SK-N-SH (cell line): ENCODE measurements around the gene RBM10. TPM values are rescaled to one million over a fixed set of nuclear protein-coding genes. Genes with fewer than 3 reads are reported as not detected.

ENCODE experiments used
- CTCF ChIA-PET: fragments of 300-600, 350-600 bp; formaldehyde crosslinking; extraction: SDS; loops from one replicate; lab custom pipeline; 2021; lab: Yijun Ruan, JAX
- POLR2A ChIA-PET: fragments of 350-600 bp; sonication (Branson Sonifier 250); formaldehyde crosslinking; extraction: SDS; loops from one replicate; lab custom pipeline; 2020; ENCODE audit warnings: antibody characterized with exemption, inconsistent platforms; lab: Yijun Ruan, JAX
- DNase-seq: peaks from one replicate; pipeline ENCODE4 v3.0.0; 2012
- H2AFZ ChIP-seq: fragments of 200-600 bp; sonication (generic); 2 replicates; pipeline ENCODE4 v1.8.1; 2016; ENCODE audit warnings: antibody characterized with exemption, mild to moderate bottlenecking, low read depth
- H3F3A ChIP-seq: fragments of 200-600 bp; sonication (generic); replicated peaks from 2 replicates; pipeline ENCODE3; 2016; ENCODE audit warnings: antibody characterized with exemption, mild to moderate bottlenecking; ENCODE audit not compliant: insufficient read depth
- H3K27ac ChIP-seq, 2 experiments: fragments of 200-500 bp in 1 of 2; fragments of 200-600 bp in 1 of 2; sonication (Bioruptor generic) in 1 of 2; sonication (generic), shearing (Covaris generic) in 1 of 2; 2 replicates each; pipeline versions ENCODE4 v1.5.1 to v1.6.1; 2014 to 2016; ENCODE audit warnings: low read depth in 2 of 2, inconsistent platforms in 1 of 2, low read length in 1 of 2, mild to moderate bottlenecking in 1 of 2, mixed read lengths in 1 of 2
- H3K27me3 ChIP-seq: fragments of 200-600 bp; sonication (generic), shearing (Covaris generic); 2 replicates; pipeline ENCODE4 v1.6.1; 2016; ENCODE audit warnings: mixed run types; ENCODE audit not compliant: insufficient read depth
- H3K36me3 ChIP-seq, 2 experiments: fragments of 200-500 bp in 1 of 2; fragments of 200-600 bp in 1 of 2; sonication (Bioruptor generic) in 1 of 2; sonication (generic) in 1 of 2; replicated peaks in 1 of 2; 2 replicates each; pipeline versions ENCODE3 to v1.5.1; 2014 to 2016; ENCODE audit warnings: low read length in 1 of 2, mild to moderate bottlenecking in 1 of 2; ENCODE audit not compliant: insufficient read depth in 2 of 2, control insufficient read depth in 1 of 2
- H3K4me1 ChIP-seq, 2 experiments: fragments of 200-500 bp in 1 of 2; fragments of 200-600 bp in 1 of 2; sonication (Bioruptor generic) in 1 of 2; sonication (generic), shearing (Covaris generic) in 1 of 2; 2 replicates each; pipeline versions ENCODE4 v1.5.1 to v1.6.1; 2014 to 2016; ENCODE audit warnings: low read depth in 1 of 2, low read length in 1 of 2, mixed run types in 1 of 2; ENCODE audit not compliant: insufficient read depth in 2 of 2, control insufficient read depth in 1 of 2
- H3K4me2 ChIP-seq: fragments of 200-600 bp; sonication (generic), shearing (Covaris generic); 2 replicates; pipeline ENCODE4 v1.6.1; 2017; ENCODE audit warnings: mixed run types
- H3K4me3 ChIP-seq, 2 experiments: fragments of 200-500 bp in 1 of 2; fragments of 200-600 bp in 1 of 2; sonication (Bioruptor generic) in 1 of 2; sonication (generic), shearing (Covaris generic) in 1 of 2; 2 replicates each; pipeline versions ENCODE4 v1.5.1 to v1.8.1; 2014 to 2016; ENCODE audit warnings: low read depth in 2 of 2, inconsistent platforms in 1 of 2, low read length in 1 of 2, mild to moderate bottlenecking in 1 of 2, mixed read lengths in 1 of 2, moderate library complexity in 1 of 2
- H3K79me2 ChIP-seq: fragments of 200-600 bp; sonication (generic); 2 replicates; pipeline ENCODE4 v1.8.1; 2017; ENCODE audit warnings: mild to moderate bottlenecking; ENCODE audit not compliant: insufficient read depth
- H3K9ac ChIP-seq: fragments of 200-600 bp; sonication (generic); 2 replicates; pipeline ENCODE4 v1.6.1; 2017; ENCODE audit warnings: mixed run types
- H3K9me2 ChIP-seq: fragments of 200-600 bp; sonication (generic); 2 replicates; pipeline ENCODE4 v1.6.1; 2017; ENCODE audit warnings: mixed run types
- H3K9me3 ChIP-seq: fragments of 200-600 bp; sonication (generic); 2 replicates; pipeline ENCODE4 v1.6.1; 2017; ENCODE audit warnings: mixed run types, mild to moderate bottlenecking, moderate library complexity
- H4K20me1 ChIP-seq: fragments of 200-600 bp; sonication (generic); 2 replicates; pipeline ENCODE4 v1.6.1; 2017; ENCODE audit warnings: mild to moderate bottlenecking, mixed run types; ENCODE audit not compliant: insufficient read depth
- CHD2 ChIP-seq: fragments of 150-350 bp; IDR thresholded peaks from 2 replicates; pipeline ENCODE4 v1.6.1; 2018; ENCODE audit warnings: low read length; ENCODE audit not compliant: partially characterized antibody
- ELF1 ChIP-seq: IDR thresholded peaks from 2 replicates; pipeline ENCODE4 v1.4.0; 2012
- EP300 ChIP-seq, 2 experiments: IDR thresholded peaks; 2 replicates each; pipeline versions ENCODE4 v1.4.0 to v1.6.1; 2012; ENCODE audit warnings: borderline replicate concordance in 1 of 2, low read depth in 1 of 2, low read length in 1 of 2
- FOXM1 ChIP-seq: IDR thresholded peaks from 2 replicates; pipeline ENCODE4 v1.4.0; 2012; ENCODE audit warnings: low read depth, mild to moderate bottlenecking
- GABPA ChIP-seq: IDR thresholded peaks from 2 replicates; pipeline ENCODE4 v1.4.0; 2012; ENCODE audit warnings: low read depth, mild to moderate bottlenecking
- JUND ChIP-seq: IDR thresholded peaks from 2 replicates; pipeline ENCODE4 v1.4.0; 2012
- MEF2A ChIP-seq: IDR thresholded peaks from 2 replicates; pipeline ENCODE4 v1.4.0; 2012; ENCODE audit warnings: low read depth, borderline replicate concordance
- MXI1 ChIP-seq: IDR thresholded peaks from 2 replicates; pipeline ENCODE4 v1.6.1; 2012; ENCODE audit warnings: mild to moderate bottlenecking, low read depth, low read length, improper control_type of control experiment
- NRF1 ChIP-seq: IDR thresholded peaks from 2 replicates; pipeline ENCODE4 v1.6.1; 2012; ENCODE audit warnings: low read depth, mild to moderate bottlenecking, low read length
- RAD21 ChIP-seq: IDR thresholded peaks from 2 replicates; pipeline ENCODE4 v1.6.1; 2012; ENCODE audit warnings: mild to moderate bottlenecking, low read length
- RCOR1 ChIP-seq: fragments of 150-350 bp; IDR thresholded peaks from 2 replicates; pipeline ENCODE4 v1.6.1; 2017; ENCODE audit warnings: antibody characterized with exemption, low read length
- RXRA ChIP-seq: IDR thresholded peaks from 2 replicates; pipeline ENCODE4 v1.4.0; 2012; ENCODE audit warnings: low read depth, mild to moderate bottlenecking, borderline replicate concordance
- SMC3 ChIP-seq: IDR thresholded peaks from 2 replicates; pipeline ENCODE4 v1.6.1; 2012; ENCODE audit warnings: low read depth, low read length, improper control_type of control experiment
- TAF1 ChIP-seq: IDR thresholded peaks from 2 replicates; pipeline ENCODE4 v1.6.1; 2012; ENCODE audit warnings: low read depth, mild to moderate bottlenecking, low read length, moderate library complexity, borderline replicate concordance
- TEAD4 ChIP-seq: IDR thresholded peaks from 2 replicates; pipeline ENCODE4 v1.4.0; 2012; ENCODE audit warnings: mild to moderate bottlenecking, borderline replicate concordance; ENCODE audit not compliant: insufficient read depth
- USF2 ChIP-seq: fragments of 150-350 bp; IDR thresholded peaks from 2 replicates; pipeline ENCODE4 v1.6.1; 2017; ENCODE audit warnings: antibody characterized with exemption, low read length, low read depth, borderline replicate concordance
- WGBS: methylation state at CpG from one replicate; pipeline ENCODE4 v1.1.6; 2017; ENCODE audit warnings: low lambda C conversion rate; 5-methylcytosine and 5-hydroxymethylcytosine counted together
- polyA plus RNA-seq, 3 experiments: library from polyadenylated mRNA; depleted of rRNA; stranded (reverse); fragments of >200 nt; gene quantifications; 2 replicates each; pipeline ENCODE4 v1.2.3, GENCODE V29; 2012
- TF ChIP-seq, protein P1 (sequence below): fragments of 200-600 bp; sonication (generic); IDR thresholded peaks from 2 replicates; pipeline ENCODE4 v1.6.1; 2017; ENCODE audit warnings: antibody characterized with exemption, mild to moderate bottlenecking, moderate library complexity

The RBM10 gene
- polyA plus RNA-seq, 1 of the 3 experiments (the other 2 are of a cell fraction) = 34.4 TPM

DNA sequence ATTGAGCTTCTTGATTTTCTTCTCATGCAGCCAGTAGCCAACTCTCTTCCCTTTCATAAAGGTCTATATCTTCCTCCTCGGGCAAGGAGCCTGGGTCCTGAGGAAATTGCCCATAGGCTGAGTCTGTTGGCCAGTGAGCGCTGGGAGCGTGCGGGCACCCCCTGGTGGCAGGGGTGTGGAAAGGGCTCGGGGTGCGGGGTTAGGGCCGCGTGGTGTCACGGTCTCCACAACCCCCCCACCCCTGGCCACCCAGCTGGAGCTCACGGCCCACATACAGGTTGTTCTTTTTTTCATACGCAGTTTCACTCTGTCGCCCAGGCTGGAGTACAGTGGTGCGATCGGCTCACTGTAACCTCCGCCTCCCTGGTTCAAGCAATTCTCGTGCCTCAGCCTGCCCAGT is 13.1 kb downstream of the RBM10 start:
- Histone ChIP-seq H3K27me3 (no peaks in the 10 kb centered on the region; the same call in 1 of the 2 replicates), H3K79me2 (peaks cover 91% of the 10 kb centered on the region), H3F3A (peaks cover 2% of the 10 kb centered on the region), H2AFZ (no peak overlapping the region), H3K4me1 (no peaks in the 10 kb centered on the region), H3K4me3 (no peak overlapping the region), H3K4me2 (no peak overlapping the region), H3K36me3 (peaks cover 0 to 8% of the 10 kb centered on the region in 2 experiments), H4K20me1 (peaks cover 11% of the 10 kb centered on the region; the same call in 1 of the 2 replicates), H3K9me2 (no peaks in the 10 kb centered on the region), H3K9ac (no peak overlapping the region), H3K9me3 (no peaks in the 10 kb centered on the region), H3K27ac (no peak overlapping the region)
- WGBS = 91% methylated on average over 16 of the region's 16 CpGs
- ChIA-PET CTCF (interaction anchor here (1.1 to 1.3 kb wide), 2 partner anchors 10 to 65 kb away, joined by 3 to 5 read pairs; no protein-coding TSS in a partner anchor), POLR2A (no interaction called here)
- peak; percentile 32 for DNase-seq
- TF ChIP-seq EP300 (IDR thresholded peaks at IDR 0.05; ENCODE audit: borderline replicate concordance in 1 of 2, low read depth in 1 of 2, low read length in 1 of 2) (no peak), RAD21 (no peak), ELF1 (no peak), RCOR1 (no peak), MEF2A (no peak), SMC3 (no peak)
- TF ChIP-seq, protein P1, sequence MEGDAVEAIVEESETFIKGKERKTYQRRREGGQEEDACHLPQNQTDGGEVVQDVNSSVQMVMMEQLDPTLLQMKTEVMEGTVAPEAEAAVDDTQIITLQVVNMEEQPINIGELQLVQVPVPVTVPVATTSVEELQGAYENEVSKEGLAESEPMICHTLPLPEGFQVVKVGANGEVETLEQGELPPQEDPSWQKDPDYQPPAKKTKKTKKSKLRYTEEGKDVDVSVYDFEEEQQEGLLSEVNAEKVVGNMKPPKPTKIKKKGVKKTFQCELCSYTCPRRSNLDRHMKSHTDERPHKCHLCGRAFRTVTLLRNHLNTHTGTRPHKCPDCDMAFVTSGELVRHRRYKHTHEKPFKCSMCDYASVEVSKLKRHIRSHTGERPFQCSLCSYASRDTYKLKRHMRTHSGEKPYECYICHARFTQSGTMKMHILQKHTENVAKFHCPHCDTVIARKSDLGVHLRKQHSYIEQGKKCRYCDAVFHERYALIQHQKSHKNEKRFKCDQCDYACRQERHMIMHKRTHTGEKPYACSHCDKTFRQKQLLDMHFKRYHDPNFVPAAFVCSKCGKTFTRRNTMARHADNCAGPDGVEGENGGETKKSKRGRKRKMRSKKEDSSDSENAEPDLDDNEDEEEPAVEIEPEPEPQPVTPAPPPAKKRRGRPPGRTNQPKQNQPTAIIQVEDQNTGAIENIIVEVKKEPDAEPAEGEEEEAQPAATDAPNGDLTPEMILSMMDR = peak; percentile 21; the same call in 1 of the 2 replicates

DNA sequence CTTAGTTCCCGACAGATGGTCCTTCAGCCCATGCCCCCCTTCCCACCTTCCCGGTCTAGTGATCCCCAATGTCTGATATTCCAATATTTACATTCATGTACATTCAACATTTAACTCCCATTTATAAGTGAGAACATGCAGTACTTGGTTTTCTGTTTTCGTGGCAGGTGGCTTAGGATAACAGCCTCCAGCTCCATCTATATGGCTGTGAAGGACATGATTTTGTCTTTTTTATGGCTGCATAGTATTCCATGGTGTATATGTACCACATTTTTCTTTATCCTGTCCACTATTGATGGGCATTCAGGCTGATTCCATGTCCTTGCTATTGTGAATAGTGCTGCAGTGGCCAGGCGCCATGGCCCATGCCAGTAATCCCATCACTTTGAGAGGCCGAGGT is 13.8 kb downstream of the RBM10 start:
- Histone ChIP-seq H4K20me1 (peaks cover 10% of the 10 kb centered on the region; the same call in 1 of the 2 replicates), H3K9me3 (no peaks in the 10 kb centered on the region), H3K36me3 (peaks cover 0 to 8% of the 10 kb centered on the region in 2 experiments), H3K9ac (no peak overlapping the region), H3K4me3 (no peak overlapping the region), H3K4me1 (no peaks in the 10 kb centered on the region), H3K27me3 (no peaks in the 10 kb centered on the region; the same call in 1 of the 2 replicates), H3K4me2 (no peak overlapping the region), H3F3A (peaks cover 2% of the 10 kb centered on the region), H2AFZ (no peak overlapping the region), H3K79me2 (peaks cover 88% of the 10 kb centered on the region), H3K27ac (no peak overlapping the region), H3K9me2 (no peaks in the 10 kb centered on the region)
- WGBS = 59% methylated on average over 5 of the region's 5 CpGs
- ChIA-PET CTCF (interaction anchor here (1.1 to 1.3 kb wide), 2 partner anchors 11 to 65 kb away, joined by 3 to 5 read pairs; no protein-coding TSS in a partner anchor), POLR2A (no interaction called here)
- no peak for TF ChIP-seq USF2
- no peak for TF ChIP-seq FOXM1
- TF ChIP-seq GABPA = no peak
- TF ChIP-seq ELF1 = no peak
- TF ChIP-seq JUND = no peak
- TF ChIP-seq MXI1 = no peak
- TF ChIP-seq CHD2 = no peak
- TF ChIP-seq NRF1 = no peak
- TF ChIP-seq TEAD4 = no peak
- TF ChIP-seq RXRA = no peak
- no peak for TF ChIP-seq EP300 (IDR thresholded peaks at IDR 0.05; ENCODE audit: borderline replicate concordance in 1 of 2, low read depth in 1 of 2, low read length in 1 of 2)
- TF ChIP-seq TAF1 = no peak
- no peak for TF ChIP-seq RAD21
- DNase-seq = no peak
